ENCODE data around the gene PTN.

DNA sequence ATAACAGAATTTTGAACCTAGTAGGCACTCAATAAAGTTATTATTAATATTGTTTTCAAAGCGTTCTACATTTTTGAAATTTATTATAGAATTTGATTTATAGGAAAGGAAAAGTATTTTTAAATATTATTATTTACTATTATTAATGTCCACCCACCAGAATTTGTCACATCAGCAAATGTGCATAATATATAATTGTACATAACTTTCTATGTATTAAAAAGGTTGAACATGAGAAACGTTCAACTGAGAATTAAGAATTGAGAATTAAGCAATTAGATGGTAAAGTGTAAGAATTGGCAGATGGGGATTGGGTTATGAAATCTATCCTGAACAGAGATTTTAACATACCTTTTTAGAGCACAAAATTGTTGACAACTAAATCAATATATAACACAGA, 129.8 kb downstream of the PTN start:
- TF ChIP-seq, protein P1, sequence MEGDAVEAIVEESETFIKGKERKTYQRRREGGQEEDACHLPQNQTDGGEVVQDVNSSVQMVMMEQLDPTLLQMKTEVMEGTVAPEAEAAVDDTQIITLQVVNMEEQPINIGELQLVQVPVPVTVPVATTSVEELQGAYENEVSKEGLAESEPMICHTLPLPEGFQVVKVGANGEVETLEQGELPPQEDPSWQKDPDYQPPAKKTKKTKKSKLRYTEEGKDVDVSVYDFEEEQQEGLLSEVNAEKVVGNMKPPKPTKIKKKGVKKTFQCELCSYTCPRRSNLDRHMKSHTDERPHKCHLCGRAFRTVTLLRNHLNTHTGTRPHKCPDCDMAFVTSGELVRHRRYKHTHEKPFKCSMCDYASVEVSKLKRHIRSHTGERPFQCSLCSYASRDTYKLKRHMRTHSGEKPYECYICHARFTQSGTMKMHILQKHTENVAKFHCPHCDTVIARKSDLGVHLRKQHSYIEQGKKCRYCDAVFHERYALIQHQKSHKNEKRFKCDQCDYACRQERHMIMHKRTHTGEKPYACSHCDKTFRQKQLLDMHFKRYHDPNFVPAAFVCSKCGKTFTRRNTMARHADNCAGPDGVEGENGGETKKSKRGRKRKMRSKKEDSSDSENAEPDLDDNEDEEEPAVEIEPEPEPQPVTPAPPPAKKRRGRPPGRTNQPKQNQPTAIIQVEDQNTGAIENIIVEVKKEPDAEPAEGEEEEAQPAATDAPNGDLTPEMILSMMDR (CRISPR knock-in tag; IDR thresholded peaks at IDR 0.05) = no peak
- TF ChIP-seq BRCA1 (CRISPR knock-in tag; IDR thresholded peaks at IDR 0.05) = no peak
- no peak for TF ChIP-seq ZBTB8A (CRISPR knock-in tag; IDR thresholded peaks at IDR 0.05; ENCODE audit: borderline replicate concordance, low read depth)
- no peak for TF ChIP-seq POLR2A (IDR thresholded peaks at IDR 0.05; ENCODE audit: insufficient read depth in 1 of 2, low read depth in 2 of 2, low read length in 2 of 2)
- TF ChIP-seq, protein P2, sequence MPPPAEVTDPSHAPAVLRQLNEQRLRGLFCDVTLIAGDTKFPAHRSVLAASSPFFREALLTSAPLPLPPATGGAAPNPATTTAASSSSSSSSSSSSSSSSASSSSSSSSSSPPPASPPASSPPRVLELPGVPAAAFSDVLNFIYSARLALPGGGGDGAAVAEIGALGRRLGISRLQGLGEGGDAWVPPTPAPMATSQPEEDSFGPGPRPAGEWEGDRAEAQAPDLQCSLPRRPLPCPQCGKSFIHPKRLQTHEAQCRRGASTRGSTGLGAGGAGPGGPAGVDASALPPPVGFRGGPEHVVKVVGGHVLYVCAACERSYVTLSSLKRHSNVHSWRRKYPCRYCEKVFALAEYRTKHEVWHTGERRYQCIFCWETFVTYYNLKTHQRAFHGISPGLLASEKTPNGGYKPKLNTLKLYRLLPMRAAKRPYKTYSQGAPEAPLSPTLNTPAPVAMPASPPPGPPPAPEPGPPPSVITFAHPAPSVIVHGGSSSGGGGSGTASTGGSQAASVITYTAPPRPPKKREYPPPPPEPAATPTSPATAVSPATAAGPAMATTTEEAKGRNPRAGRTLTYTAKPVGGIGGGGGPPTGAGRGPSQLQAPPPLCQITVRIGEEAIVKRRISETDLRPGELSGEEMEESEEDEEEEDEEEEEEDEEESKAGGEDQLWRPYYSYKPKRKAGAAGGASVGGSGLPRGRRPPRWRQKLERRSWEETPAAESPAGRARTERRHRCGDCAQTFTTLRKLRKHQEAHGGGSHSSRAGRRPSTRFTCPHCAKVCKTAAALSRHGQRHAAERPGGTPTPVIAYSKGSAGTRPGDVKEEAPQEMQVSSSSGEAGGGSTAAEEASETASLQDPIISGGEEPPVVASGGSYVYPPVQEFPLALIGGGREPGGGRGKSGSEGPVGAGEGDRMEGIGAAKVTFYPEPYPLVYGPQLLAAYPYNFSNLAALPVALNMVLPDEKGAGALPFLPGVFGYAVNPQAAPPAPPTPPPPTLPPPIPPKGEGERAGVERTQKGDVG (CRISPR knock-in tag; IDR thresholded peaks at IDR 0.05; ENCODE audit: borderline replicate concordance) = no peak
- no peak for TF ChIP-seq RCOR2 (CRISPR knock-in tag; IDR thresholded peaks at IDR 0.05)
- TF ChIP-seq POLR2AphosphoS5 (IDR thresholded peaks at IDR 0.05; ENCODE audit: low read depth, low read length) = no peak
- TF ChIP-seq, protein P3, sequence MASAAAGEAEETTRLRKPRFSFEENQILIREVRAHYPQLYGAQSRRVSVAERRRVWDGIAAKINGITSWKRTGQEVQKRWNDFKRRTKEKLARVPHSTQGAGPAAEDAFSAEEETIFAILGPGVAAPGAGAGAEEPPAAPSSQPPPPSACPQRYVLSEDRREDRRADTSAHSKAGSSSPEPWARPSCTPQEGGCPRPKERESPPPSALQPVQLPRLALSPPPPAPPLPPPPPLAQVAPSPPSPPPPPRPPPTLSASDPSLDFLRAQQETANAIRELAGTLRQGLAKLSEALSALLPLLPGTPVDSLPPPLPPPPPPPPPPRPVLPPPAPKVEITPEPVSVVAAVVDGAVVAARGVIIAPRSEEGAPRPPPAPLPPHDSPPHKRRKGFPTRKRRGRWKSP (CRISPR knock-in tag; IDR thresholded peaks at IDR 0.05) = no peak
- TF ChIP-seq NFE2 (CRISPR knock-in tag; IDR thresholded peaks at IDR 0.05) = no peak
- TF ChIP-seq HOXA7 (CRISPR knock-in tag; IDR thresholded peaks at IDR 0.05) = no peak
- TF ChIP-seq, protein P4, sequence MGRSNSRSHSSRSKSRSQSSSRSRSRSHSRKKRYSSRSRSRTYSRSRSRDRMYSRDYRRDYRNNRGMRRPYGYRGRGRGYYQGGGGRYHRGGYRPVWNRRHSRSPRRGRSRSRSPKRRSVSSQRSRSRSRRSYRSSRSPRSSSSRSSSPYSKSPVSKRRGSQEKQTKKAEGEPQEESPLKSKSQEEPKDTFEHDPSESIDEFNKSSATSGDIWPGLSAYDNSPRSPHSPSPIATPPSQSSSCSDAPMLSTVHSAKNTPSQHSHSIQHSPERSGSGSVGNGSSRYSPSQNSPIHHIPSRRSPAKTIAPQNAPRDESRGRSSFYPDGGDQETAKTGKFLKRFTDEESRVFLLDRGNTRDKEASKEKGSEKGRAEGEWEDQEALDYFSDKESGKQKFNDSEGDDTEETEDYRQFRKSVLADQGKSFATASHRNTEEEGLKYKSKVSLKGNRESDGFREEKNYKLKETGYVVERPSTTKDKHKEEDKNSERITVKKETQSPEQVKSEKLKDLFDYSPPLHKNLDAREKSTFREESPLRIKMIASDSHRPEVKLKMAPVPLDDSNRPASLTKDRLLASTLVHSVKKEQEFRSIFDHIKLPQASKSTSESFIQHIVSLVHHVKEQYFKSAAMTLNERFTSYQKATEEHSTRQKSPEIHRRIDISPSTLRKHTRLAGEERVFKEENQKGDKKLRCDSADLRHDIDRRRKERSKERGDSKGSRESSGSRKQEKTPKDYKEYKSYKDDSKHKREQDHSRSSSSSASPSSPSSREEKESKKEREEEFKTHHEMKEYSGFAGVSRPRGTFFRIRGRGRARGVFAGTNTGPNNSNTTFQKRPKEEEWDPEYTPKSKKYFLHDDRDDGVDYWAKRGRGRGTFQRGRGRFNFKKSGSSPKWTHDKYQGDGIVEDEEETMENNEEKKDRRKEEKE (IDR thresholded peaks at IDR 0.05) = no peak

Data from HepG2 (cell line).